ENCODE data around the gene TMC8. TPM values are rescaled to one million over a fixed set of nuclear protein-coding genes. Genes with fewer than 3 reads are reported as not detected.

The TMC8 gene
- polyA plus RNA-seq, 6 donors from 2014 or later, result 26.2 to 103 (median 55.2) TPM

- no peak for DNase-seq
- H3K36me3 Mint-ChIP-seq, result peaks cover 0 to 4% of the 10 kb centered on the region in 2 donors
- H3K27ac Mint-ChIP-seq, result peak overlapping the region; percentile 99 to 100 (median 100)
- no peak for ATAC-seq (ENCODE audit: low read depth in 2 of 2)
- peak overlapping the region; percentile 4 to 86 (median 71) for H3K4me3 Mint-ChIP-seq
- H3K9me3 Mint-ChIP-seq, result peaks cover 0 to 5% (median 0%) of the 10 kb centered on the region in 7 donors
- H3K4me1 Mint-ChIP-seq, result peaks cover 57 to 89% (median 82%) of the 10 kb centered on the region in 3 donors
- H3K27me3 Mint-ChIP-seq, result no peaks in the 10 kb centered on the region
Measured at GRCh38 chr17:78146881-78147280, 16.3 kb downstream of the TMC8 start.

DNA sequence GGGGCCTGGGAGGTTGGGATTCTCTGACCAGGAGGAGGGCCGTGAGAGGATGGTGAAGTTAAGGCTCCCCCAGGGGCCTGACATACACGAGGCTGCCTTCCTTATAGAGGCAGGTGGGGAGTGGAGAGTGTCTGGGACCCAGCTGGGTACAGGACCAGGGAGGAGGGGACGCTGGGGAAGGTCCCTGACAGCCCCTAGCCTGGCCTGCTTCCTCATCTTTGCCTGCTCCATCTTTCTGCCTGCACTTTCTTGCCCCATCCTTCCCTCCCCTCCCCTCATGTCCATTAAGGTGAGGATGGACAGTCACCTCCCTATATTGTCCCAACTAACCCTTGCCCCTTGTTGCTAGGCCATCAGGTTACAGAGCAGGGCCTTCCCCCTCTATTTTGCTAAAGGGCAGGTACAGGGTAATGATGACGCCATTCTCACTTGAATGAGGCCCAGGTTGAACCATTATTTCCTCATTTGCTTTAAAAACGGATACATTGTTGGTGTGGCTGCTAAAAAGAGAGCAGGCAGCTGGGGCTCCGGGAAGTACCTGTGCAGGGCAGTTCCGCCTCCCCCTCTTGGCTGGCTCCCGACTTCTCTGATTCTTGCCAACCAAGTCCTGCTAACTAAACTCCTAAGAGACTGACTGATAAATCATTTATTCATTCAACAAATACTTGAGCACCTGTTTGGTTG is 16.9 kb downstream of the TMC8 start:
- H3K9me3 Mint-ChIP-seq, result peaks cover 0 to 5% (median 0%) of the 10 kb centered on the region in 7 donors
- H3K36me3 Mint-ChIP-seq, result peaks cover 0 to 2% of the 10 kb centered on the region in 2 donors
- ATAC-seq (ENCODE audit: low read depth in 2 of 2) (peak; percentile 87 to 88), DNase-seq (peak; percentile 91)
- peaks cover 52 to 85% (median 78%) of the 10 kb centered on the region in 3 donors for H3K4me1 Mint-ChIP-seq
- peak overlapping the region; percentile 99 to 100 (median 100) for H3K27ac Mint-ChIP-seq
- H3K27me3 Mint-ChIP-seq, result no peaks in the 10 kb centered on the region
- H3K4me3 Mint-ChIP-seq, result peak overlapping the region; percentile 4 to 86 (median 70)

GRCh38 chr17:78148286-78149016 is 17.9 kb downstream of the TMC8 start:
- Mint-ChIP-seq H3K27me3 (no peaks in the 10 kb centered on the region), H3K36me3 (no peaks in the 10 kb centered on the region), H3K27ac (peak overlapping the region; percentile 88 to 100 (median 100)), H3K4me3 (peak overlapping the region in 7 of 8 donors; percentile 15 to 81 (median 57)), H3K4me1 (peaks cover 47 to 85% (median 74%) of the 10 kb centered on the region in 3 donors), H3K9me3 (peaks cover 0 to 8% (median 3%) of the 10 kb centered on the region in 7 donors)
- ATAC-seq (ENCODE audit: low read depth in 2 of 2), result no peak
- DNase-seq, result no peak

GRCh38 chr17:78151514-78152008 is 21.0 kb downstream of the TMC8 start:
- DNase-seq (no peak), ATAC-seq (ENCODE audit: low read depth in 2 of 2) (no peak)
- H3K4me1 Mint-ChIP-seq, result peaks cover 45 to 83% (median 68%) of the 10 kb centered on the region in 3 donors
- H3K27ac Mint-ChIP-seq, result peak overlapping the region in 4 of 6 donors; percentile 27 to 98 (median 56)
- no peaks in the 10 kb centered on the region for H3K27me3 Mint-ChIP-seq
- no peaks in the 10 kb centered on the region for H3K36me3 Mint-ChIP-seq
- H3K9me3 Mint-ChIP-seq, result peaks cover 0 to 8% (median 4%) of the 10 kb centered on the region in 7 donors
- peak overlapping the region in 3 of 8 donors; percentile 12 to 76 (median 15) for H3K4me3 Mint-ChIP-seq

DNA sequence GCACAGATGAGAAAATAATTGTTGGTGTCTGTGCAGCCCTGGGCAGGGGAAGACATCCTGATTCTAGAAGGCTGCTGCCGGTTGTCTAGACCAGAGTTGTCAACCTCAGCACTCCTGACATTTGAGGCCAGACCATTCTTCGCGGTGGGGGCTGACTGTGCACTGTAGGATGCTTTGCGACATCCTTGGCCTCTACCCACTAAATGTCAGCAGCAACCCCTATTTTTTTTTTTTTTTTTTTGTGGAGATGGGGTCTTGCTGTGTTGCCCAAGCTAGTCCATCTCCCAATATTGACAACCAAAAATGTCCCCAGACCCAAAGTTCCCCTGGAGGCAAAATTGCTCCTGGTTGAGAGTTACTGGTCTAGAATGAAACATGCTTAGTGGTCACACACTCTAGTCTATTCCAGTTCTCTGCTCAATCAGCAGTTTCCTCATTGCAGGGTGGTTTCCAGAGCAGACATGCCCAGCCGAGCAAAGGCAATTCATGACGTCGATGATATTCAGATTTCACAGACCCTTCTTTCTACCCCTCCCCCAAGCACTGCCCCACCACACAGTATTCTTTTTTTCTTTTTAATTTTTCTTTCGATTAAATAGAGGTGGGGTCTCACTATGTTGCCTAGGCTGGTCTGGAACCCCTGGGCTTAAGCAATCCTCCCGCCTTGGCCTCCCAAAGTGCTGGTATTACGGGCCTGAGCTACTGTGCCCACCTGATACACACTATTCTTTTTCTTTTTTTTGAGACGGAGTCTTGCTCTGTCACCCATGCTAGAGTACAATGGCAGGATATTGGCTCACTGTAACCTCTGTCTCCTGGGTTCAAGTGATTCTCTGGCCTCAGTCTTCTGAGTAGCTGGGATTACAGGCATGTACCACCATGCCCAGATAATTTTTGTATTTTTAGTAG is 24.6 kb downstream of the TMC8 start:
- no peaks in the 10 kb centered on the region for H3K36me3 Mint-ChIP-seq
- peaks cover 0 to 6% (median 4%) of the 10 kb centered on the region in 7 donors for H3K9me3 Mint-ChIP-seq
- ATAC-seq (ENCODE audit: low read depth in 2 of 2), result peak; percentile 89
- H3K27me3 Mint-ChIP-seq, result no peaks in the 10 kb centered on the region
- peak overlapping the region; percentile 56 to 86 (median 72) for H3K4me3 Mint-ChIP-seq
- DNase-seq, result peak; percentile 90
- peaks cover 35 to 84% (median 52%) of the 10 kb centered on the region in 3 donors for H3K4me1 Mint-ChIP-seq
- H3K27ac Mint-ChIP-seq, result peak overlapping the region; percentile 96 to 100 (median 99)

- peak overlapping the region in 3 of 8 donors; percentile 1 to 55 (median 3) for H3K4me3 Mint-ChIP-seq
- H3K27ac Mint-ChIP-seq, result peak overlapping the region in 5 of 6 donors; percentile 14 to 89 (median 55)
- no peaks in the 10 kb centered on the region for H3K27me3 Mint-ChIP-seq
- H3K36me3 Mint-ChIP-seq, result no peaks in the 10 kb centered on the region
- DNase-seq (no peak), ATAC-seq (ENCODE audit: low read depth in 2 of 2) (no peak)
- H3K9me3 Mint-ChIP-seq, result no peaks in the 10 kb centered on the region
- peaks cover 30 to 66% (median 32%) of the 10 kb centered on the region in 3 donors for H3K4me1 Mint-ChIP-seq
Measured at GRCh38 chr17:78159575-78160158, 29.1 kb downstream of the TMC8 start.

DNA sequence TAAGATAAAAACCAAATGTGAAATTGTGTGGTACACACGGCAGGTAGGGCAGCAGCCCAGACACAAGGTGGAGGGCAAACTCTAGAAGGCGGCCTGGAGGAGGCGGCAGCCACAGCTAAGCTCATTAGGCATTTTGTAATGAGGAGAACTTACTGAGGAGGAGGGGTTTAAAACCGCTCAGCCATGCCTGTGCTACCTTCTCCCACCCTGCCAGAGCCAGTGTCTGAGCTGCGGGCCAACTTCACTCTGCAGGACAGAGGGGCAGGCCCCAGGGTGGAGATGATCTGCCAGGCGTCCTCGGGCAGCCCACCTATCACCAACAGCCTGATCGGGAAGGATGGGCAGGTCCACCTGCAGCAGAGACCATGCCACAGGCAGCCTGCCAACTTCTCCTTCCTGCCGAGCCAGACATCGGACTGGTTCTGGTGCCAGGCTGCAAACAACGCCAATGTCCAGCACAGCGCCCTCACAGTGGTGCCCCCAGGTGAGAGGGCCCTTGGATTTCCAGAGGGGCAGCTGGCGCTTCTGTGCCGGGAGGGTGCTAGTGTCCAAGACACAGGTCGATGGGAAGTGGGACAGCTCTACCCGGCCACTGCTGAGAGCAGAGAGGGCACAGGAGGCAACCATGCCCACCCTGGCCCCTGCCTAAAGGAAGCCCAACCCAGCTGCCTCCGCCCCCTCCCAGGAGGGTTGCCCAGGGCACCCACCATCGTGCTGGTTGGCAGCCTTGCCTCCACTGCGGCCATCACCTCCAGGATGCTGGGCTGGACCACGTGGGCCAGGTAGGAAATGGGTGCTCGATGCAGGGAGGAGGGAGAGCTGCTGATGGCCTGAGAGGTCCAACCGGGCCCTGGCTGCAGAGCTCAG is 33.5 kb downstream of the TMC8 start:
- ATAC-seq (ENCODE audit: low read depth in 2 of 2) (no peak), DNase-seq (no peak)
- Mint-ChIP-seq H3K27me3 (no peaks in the 10 kb centered on the region), H3K27ac (peak overlapping the region in 2 of 6 donors; percentile 52 to 92), H3K4me3 (no peak overlapping the region), H3K4me1 (peaks cover 22 to 41% (median 37%) of the 10 kb centered on the region in 3 donors), H3K9me3 (no peaks in the 10 kb centered on the region), H3K36me3 (no peaks in the 10 kb centered on the region)

- H3K4me3 Mint-ChIP-seq, result peak overlapping the region in 3 of 8 donors; percentile 7 to 63 (median 9)
- no peaks in the 10 kb centered on the region for H3K36me3 Mint-ChIP-seq
- DNase-seq (no peak), ATAC-seq (ENCODE audit: low read depth in 2 of 2) (no peak)
- H3K27me3 Mint-ChIP-seq, result no peaks in the 10 kb centered on the region
- H3K4me1 Mint-ChIP-seq, result peaks cover 17 to 39% (median 38%) of the 10 kb centered on the region in 3 donors
- no peaks in the 10 kb centered on the region for H3K9me3 Mint-ChIP-seq
- peak overlapping the region in 2 of 6 donors; percentile 38 to 79 for H3K27ac Mint-ChIP-seq
Measured at GRCh38 chr17:78164748-78165607, 34.4 kb downstream of the TMC8 start.

GRCh38 chr17:78166416-78166815 is 35.8 kb downstream of the TMC8 start:
- Mint-ChIP-seq H3K27ac (peak overlapping the region in 4 of 6 donors; percentile 5 to 78 (median 44)), H3K27me3 (no peaks in the 10 kb centered on the region), H3K36me3 (no peaks in the 10 kb centered on the region), H3K4me3 (peak overlapping the region in 4 of 8 donors; percentile 45 to 85 (median 50)), H3K4me1 (peaks cover 24 to 49% (median 46%) of the 10 kb centered on the region in 3 donors), H3K9me3 (no peaks in the 10 kb centered on the region)
- no peak for DNase-seq
- ATAC-seq (ENCODE audit: low read depth in 2 of 2), result no peak

DNA sequence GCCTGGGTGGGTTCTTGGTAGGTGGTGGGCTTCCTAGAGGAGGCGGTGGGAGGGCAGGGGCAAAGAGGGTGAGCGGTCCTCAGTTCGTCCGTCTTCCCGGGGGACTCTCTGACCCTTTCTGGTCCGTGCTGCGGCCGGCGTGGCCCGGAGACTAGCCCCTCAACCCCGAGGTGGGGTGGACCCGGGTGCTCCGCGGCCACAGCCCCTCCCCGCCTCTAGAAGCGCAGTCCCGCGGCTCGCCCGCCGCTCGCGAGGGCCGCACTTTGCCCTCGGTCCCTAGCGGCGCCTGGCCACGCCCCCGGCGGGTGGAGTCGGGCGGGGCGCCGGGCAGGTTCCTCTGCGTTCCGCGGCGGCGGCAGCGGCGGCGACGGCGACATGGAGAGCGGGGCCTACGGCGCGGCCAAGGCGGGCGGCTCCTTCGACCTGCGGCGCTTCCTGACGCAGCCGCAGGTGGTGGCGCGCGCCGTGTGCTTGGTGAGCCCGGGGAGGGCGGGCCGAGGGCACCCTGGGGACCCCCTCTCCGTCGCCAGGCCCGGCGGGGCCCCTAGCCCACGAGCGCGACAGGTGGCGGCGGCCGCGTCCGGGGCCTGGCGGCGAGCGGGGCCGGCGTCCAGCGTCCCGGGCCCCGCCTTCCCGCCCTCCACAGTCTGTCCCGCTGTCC is 37.8 kb downstream of the TMC8 start, which contains the start of gene SYNGR2:
TSS of gene SYNGR2 (plus strand) at position 340 of the 661 bp plus-strand sequence. CDS start at position 376, 36 bp downstream.
- no peaks in the 10 kb centered on the region for H3K9me3 Mint-ChIP-seq
- peaks cover 0 to 2% of the 10 kb centered on the region in 2 donors for H3K36me3 Mint-ChIP-seq
- peaks cover 40 to 69% (median 59%) of the 10 kb centered on the region in 3 donors for H3K4me1 Mint-ChIP-seq
- ATAC-seq (ENCODE audit: low read depth in 2 of 2) (peak; percentile 76 to 78), DNase-seq (peak; percentile 89)
- H3K27ac Mint-ChIP-seq, result peak within 1 kb of the TSS; percentile 16 to 99 (median 90)
- H3K4me3 Mint-ChIP-seq, result peak within 1 kb of the TSS; percentile 76 to 90 (median 84)
- H3K27me3 Mint-ChIP-seq, result no peaks in the 10 kb centered on the region

Measured in naive B cell (primary cell).